ENCODE measurements around the gene CDHR5.
"Not testable (repeated sequence)": the region's sequence is repeated elsewhere in the genome, so short reads cannot be mapped to it uniquely, and the experiment has no call there.

GRCh38 chr11:654444-654843, 29.7 kb upstream of the CDHR5 start:
- not testable (repeated sequence) for TF ChIP-seq EP300 (IDR thresholded peaks at IDR 0.05; ENCODE audit: borderline replicate concordance in 1 of 2, low read depth in 1 of 2, low read length in 1 of 2); POLR2AphosphoS5 (IDR thresholded peaks at IDR 0.05; ENCODE audit: low read depth, low read length); EZH2phosphoT487 (IDR thresholded peaks at IDR 0.05; ENCODE audit: borderline replicate concordance, low read depth); CTCF (IDR thresholded peaks at IDR 0.05); TAF1 (IDR thresholded peaks at IDR 0.05; ENCODE audit: borderline replicate concordance, low read depth, low read length)
- TF ChIP-seq, protein P1, sequence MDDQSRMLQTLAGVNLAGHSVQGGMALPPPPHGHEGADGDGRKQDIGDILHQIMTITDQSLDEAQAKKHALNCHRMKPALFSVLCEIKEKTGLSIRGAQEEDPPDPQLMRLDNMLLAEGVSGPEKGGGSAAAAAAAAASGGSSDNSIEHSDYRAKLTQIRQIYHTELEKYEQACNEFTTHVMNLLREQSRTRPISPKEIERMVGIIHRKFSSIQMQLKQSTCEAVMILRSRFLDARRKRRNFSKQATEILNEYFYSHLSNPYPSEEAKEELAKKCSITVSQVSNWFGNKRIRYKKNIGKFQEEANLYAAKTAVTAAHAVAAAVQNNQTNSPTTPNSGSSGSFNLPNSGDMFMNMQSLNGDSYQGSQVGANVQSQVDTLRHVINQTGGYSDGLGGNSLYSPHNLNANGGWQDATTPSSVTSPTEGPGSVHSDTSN (IDR thresholded peaks at IDR 0.05), result not testable (repeated sequence)
